GM12878 (cell line): Measurements from ENCODE around the gene UFD1. TPM values are rescaled to one million over a fixed set of nuclear protein-coding genes. Genes with fewer than 3 reads are reported as not detected.
"Not testable (repeated sequence)": the region's sequence is repeated elsewhere in the genome, so short reads cannot be mapped to it uniquely, and the experiment has no call there.

Source experiments
- ATAC-seq: fragments of 200-7000 bp; cut with Tn5 transposase; 3 replicates; pipeline ENCODE4 v1.9.1; 2020; ENCODE audit warnings: mild to moderate bottlenecking, moderate library complexity
- BruUV-seq: library from RNA; stranded (reverse); fragments of 400-500 nt; replicated peaks from 2 replicates; lab custom pipeline; 2021; lab: Mats Ljungman, UMichigan
- CTCF ChIA-PET: fragments of 300-600 bp; sonication (Branson Sonifier 250); formaldehyde crosslinking; extraction: SDS; loops from one replicate; lab custom pipeline; 2021; ENCODE audit warnings: inconsistent platforms; lab: Yijun Ruan, JAX
- POLR2A ChIA-PET: fragments of 350-600 bp; formaldehyde crosslinking; extraction: SDS; loops from one replicate; lab custom pipeline; 2021; ENCODE audit warnings: inconsistent platforms; lab: Charles Lee
- RAD21 ChIA-PET: fragments of 300-600 bp; sonication (Branson Sonifier 250); formaldehyde crosslinking; loops from one replicate; lab custom pipeline; 2023; ENCODE audit warnings: antibody characterized with exemption; ENCODE audit not compliant: unreplicated experiment; lab: Charles Lee
- SMC1A ChIA-PET: fragments of 300-600 bp; sonication (Branson Sonifier 250); formaldehyde crosslinking; loops from one replicate; lab custom pipeline; 2023; ENCODE audit not compliant: unreplicated experiment, uncharacterized antibody; lab: Charles Lee
- DNase-seq: peaks from one replicate; pipeline ENCODE4 v3.0.0-alpha.2; 2011; ENCODE audit warnings: low read depth, low spot score
- FAIRE-seq: peaks from 3 replicates; lab custom pipeline; 2011; peaks lifted over from hg19 to GRCh38; lab: Jason Lieb, UNC
- H2AFZ ChIP-seq: 2 replicates; pipeline ENCODE4 v1.6.0; 2011; ENCODE audit warnings: low read depth, low read length, control low read depth; ENCODE audit not compliant: control insufficient read depth
- H3K27ac ChIP-seq: 2 replicates; pipeline ENCODE4 v1.5.1; 2011; ENCODE audit warnings: control low read depth; ENCODE audit not compliant: control insufficient read depth, insufficient read depth
- H3K27me3 ChIP-seq, 2 experiments: replicated peaks in 1 of 2; 2 replicates each; pipeline versions ENCODE4 v1.6.0 to v1.6.1; 2011; ENCODE audit warnings: low read length in 1 of 2; ENCODE audit not compliant: control insufficient read depth in 2 of 2, insufficient read depth in 2 of 2
- H3K36me3 ChIP-seq, 2 experiments: 2 replicates each; pipeline ENCODE4 v1.5.1; 2011; ENCODE audit warnings: low read length in 1 of 2; ENCODE audit not compliant: control insufficient read depth in 2 of 2, insufficient read depth in 2 of 2
- H3K4me1 ChIP-seq: 2 replicates; pipeline ENCODE4 v1.6.1; 2011; ENCODE audit warnings: mild to moderate bottlenecking, low read length, moderate library complexity, mixed read lengths; ENCODE audit not compliant: control insufficient read depth, insufficient read depth
- H3K4me2 ChIP-seq: 2 replicates; pipeline ENCODE4 v1.6.0; 2011; ENCODE audit warnings: control low read depth; ENCODE audit not compliant: control insufficient read depth, insufficient read depth
- H3K4me3 ChIP-seq: fragments of 200-600 bp; sonication (generic); 2 replicates; pipeline ENCODE4 v1.5.1; 2016
- H3K79me2 ChIP-seq: 2 replicates; pipeline ENCODE4 v1.6.0; 2011; ENCODE audit warnings: low read length; ENCODE audit not compliant: control insufficient read depth, insufficient read depth
- H3K9ac ChIP-seq: 2 replicates; pipeline ENCODE4 v1.8.0; 2011; ENCODE audit warnings: low read length, control low read depth, mixed read lengths; ENCODE audit not compliant: control insufficient read depth, insufficient read depth
- H3K9me3 ChIP-seq: replicated peaks from 3 replicates; pipeline ENCODE4 v1.5.1; 2011; ENCODE audit warnings: mild to moderate bottlenecking, low read length; ENCODE audit not compliant: control insufficient read depth, insufficient read depth
- H4K20me1 ChIP-seq: 2 replicates; pipeline ENCODE4 v1.6.0; 2011; ENCODE audit not compliant: control insufficient read depth, insufficient read depth
- JUND ChIP-seq: IDR thresholded peaks from 2 replicates; pipeline ENCODE4 v1.6.1; 2012; ENCODE audit warnings: low read depth, mild to moderate bottlenecking, low read length, improper control_type of control experiment, moderate library complexity
- POU2F2 ChIP-seq: IDR thresholded peaks from 3 replicates; pipeline ENCODE4 v1.6.1; 2011; ENCODE audit warnings: low read depth, mild to moderate bottlenecking, low read length, borderline replicate concordance
- STAT3 ChIP-seq: IDR thresholded peaks from 2 replicates; pipeline ENCODE4 v1.6.1; 2011; ENCODE audit warnings: low read depth, low read length, improper control_type of control experiment
- YY1 ChIP-seq: IDR thresholded peaks from 2 replicates; pipeline ENCODE4 v1.6.1; 2011; ENCODE audit warnings: low read depth, mild to moderate bottlenecking, low read length
- ZBTB40 ChIP-seq: fragments of 450-650 bp; IDR thresholded peaks from 2 replicates; pipeline ENCODE4 v1.6.1; 2016; ENCODE audit warnings: mild to moderate bottlenecking, moderate library complexity, borderline replicate concordance
- WGBS: methylation state at CpG from one replicate; pipeline ENCODE4 v1.1.6; 2016; ENCODE audit warnings: low lambda C conversion rate; ENCODE audit not compliant: insufficient replicate concordance, insufficient coverage; ENCODE audit errors: missing lambda C conversion rate; 5-methylcytosine and 5-hydroxymethylcytosine counted together
- in situ Hi-C: fragments of 300-500 bp; cut with MboI; formaldehyde crosslinking; loops from 9 replicates; pipeline ENCODE4 v1.14.3; 2018; ENCODE audit warnings: mixed read lengths
- intact Hi-C: fragments of 100-400 bp; cut with micrococcal nuclease; formaldehyde crosslinking; loops from one replicate; pipeline ENCODE4 v1.14.2; 2022; ENCODE audit not compliant: unreplicated experiment
- polyA plus RNA-seq, 11 experiments: library from polyadenylated mRNA; depleted of rRNA in 4 of 11; unstranded in 6 of 11; stranded (reverse) in 5 of 11; fragments of >200 nt; fragmentation: Nextera tagmentation in 4 of 11; fragmentation: Illumina TruSeq in 1 of 11; extraction: Ambion mirVana in 4 of 11; extraction: Trizol in 1 of 11; gene quantifications; 1 replicate in 1 of 11; 2 replicates in 10 of 11; pipeline versions ENCODE4 v1.2.1 to v1.2.3, GENCODE V29; 2011 to 2016; ENCODE audit warnings: inconsistent platforms in 2 of 11, missing spikeins in 2 of 11, low read depth in 1 of 11
- total RNA-seq, 4 experiments: library from RNA; depleted of rRNA in 3 of 4; stranded (reverse); fragments of >200 nt in 3 of 4; fragmentation: Illumina TruSeq in 1 of 4; extraction: Trizol in 1 of 4; gene quantifications; 2 replicates each; pipeline versions ENCODE4 v1.2.1 to v1.2.3, GENCODE V29; 2013 to 2021

The UFD1 gene
- total and polyA plus RNA-seq, 10 of the 15 experiments (the other 5 are each of a cell fraction or from before 2014, with no cell fraction given) = 67.2 to 143 (median 117) TPM

GRCh38 chr22:19438298-19438697 is 40.7 kb downstream of the UFD1 start (continued):
- TF ChIP-seq ZBTB40 (no peak), POU2F2 (no peak), YY1 (no peak), STAT3 (no peak), JUND (no peak)

- RAD21 ChIA-PET, DNase-seq, H3K9me3 ChIP-seq, H3K4me2 ChIP-seq, CTCF ChIA-PET, BruUV-seq, H3K36me3 ChIP-seq, H3K4me1 ChIP-seq, FAIRE-seq, H3K9ac ChIP-seq, H3K27me3 ChIP-seq, ATAC-seq, intact Hi-C loops, H3K4me3 ChIP-seq, H2AFZ ChIP-seq, H4K20me1 ChIP-seq, POLR2A ChIA-PET, H3K27ac ChIP-seq: not testable (repeated sequence)
- SMC1A ChIA-PET = interaction anchor here (1.0 kb wide), 1 partner anchor 8 kb away, joined by 4 read pairs; no protein-coding TSS in a partner anchor
- WGBS = 95% methylated on average over 9 of the region's 9 CpGs
- peaks cover 13% of the 10 kb centered on the region for H3K79me2 ChIP-seq
- in situ Hi-C loops = loop anchor here (25.0 kb wide), 1 partner anchor 1799 kb away; the partner anchor contains the start of genes ATP6V1E1 and BCL2L13
Measured at GRCh38 chr22:19436444-19437161, 42.4 kb downstream of the UFD1 start.
